Islet precursor cell (in vitro differentiated cells): ENCODE measurements around the gene GUCD1.
"Not testable (repeated sequence)": the region's sequence is repeated elsewhere in the genome, so short reads cannot be mapped to it uniquely, and the experiment has no call there.

ENCODE experiments used
- DNase-seq: peaks from one replicate; pipeline ENCODE4 v3.0.0-alpha.2; 2018

GUCD1 gene

GRCh38 chr22:24554313-24555164 lies at the start of gene GUCD1:
Gene GUCD1, minus strand, starts transcription at chr22:24555138. Its CDS starts 147 bp downstream, at chr22:24554991.
- DNase-seq: peak; percentile 59

DNA sequence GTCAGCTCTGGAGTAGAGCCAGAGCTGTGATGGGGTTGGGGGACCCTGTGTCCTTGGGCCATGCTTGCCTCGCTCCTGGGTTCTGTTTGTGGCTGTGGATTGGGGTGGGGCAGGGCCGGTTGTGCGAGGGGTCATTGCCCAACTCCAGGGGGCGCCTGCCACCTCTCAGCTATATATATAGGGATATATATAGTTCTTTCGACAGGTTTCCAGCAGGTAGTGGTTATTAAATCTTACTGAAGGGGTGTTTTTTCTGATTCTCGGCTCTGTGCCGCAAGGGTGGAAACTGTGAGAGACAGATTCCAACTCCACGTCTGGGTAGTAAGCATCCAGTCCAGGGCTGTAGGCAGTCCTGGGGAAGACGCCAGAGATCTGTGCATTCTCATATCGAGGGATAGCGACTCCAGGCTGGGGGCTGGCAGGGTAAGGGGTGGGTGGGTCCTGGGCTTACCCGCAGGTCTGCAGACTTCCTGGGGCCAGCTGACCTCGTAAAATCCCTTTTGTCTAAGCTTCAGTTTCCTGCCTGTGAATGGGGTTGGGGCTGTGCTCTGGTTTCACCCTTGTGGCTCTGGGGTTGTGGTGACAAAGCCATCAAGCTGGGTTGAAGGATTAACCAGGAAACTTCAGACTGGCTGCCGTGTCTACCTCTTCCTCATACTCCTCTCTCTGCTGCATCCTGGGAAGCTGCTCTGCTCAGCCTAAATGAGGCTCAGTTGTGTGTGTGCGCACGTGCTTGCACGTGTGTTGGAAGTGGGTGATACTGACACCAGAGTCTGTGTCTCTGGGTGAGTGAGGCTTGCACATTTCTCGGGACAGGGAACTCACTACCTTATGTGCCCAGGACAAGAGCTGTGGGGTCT lies 49.1 kb upstream of the GUCD1 start:
- DNase-seq: peak; percentile 92

DNA sequence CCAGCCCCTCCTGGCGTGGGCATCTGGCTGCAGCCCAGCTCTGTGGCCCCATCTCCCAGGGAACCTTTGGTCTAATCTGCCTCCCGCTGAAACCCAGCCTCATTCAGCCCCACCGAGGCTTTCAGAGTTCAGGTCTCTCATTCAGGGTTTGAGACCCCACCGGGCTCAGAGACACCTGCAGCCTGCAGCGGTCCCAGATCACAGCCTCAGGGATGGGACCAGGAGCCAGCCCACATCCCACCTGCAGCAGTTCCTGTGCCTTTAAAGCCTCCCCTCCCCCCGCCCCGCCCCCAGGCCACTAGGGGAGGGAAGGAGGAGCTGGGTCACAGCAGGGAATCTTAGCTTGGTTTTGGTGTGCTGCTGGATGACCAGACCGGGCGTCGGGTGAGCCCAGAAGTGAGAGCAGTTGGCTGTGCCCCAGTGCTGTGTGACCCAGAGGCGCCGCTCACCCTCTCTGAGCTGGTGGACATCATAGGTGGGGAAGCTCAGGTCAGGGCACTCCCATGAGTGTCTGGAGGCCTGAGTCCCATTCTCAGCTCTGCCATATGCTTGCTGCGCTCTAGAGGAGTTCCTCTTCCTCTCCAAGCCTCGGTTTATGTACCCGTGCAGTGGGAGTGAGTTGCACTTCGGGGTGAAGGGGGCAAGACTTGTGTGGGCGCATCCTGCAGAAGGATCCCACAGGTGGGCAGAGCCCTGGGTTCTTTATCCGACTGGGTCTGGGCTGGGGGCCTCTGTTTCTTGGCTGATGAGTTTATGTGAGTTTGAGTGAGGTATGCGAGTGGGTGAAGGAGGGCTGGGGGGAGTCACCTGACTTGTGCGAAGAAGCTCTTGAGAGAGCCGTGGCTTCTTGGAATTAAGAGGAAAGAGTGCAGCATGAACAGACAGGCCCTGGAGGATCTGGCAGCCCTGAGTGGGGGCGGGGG lies 48.2 kb upstream of the GUCD1 start, which contains the start of gene GGT1:
TSS of gene GGT1 (plus strand) at position 347 of the 923 bp plus-strand sequence. CDS start 7,889 bp downstream, outside the sequence.
- DNase-seq: peak; percentile 83

GRCh38 chr22:24602105-24602749 lies 47.3 kb upstream of the GUCD1 start:
- DNase-seq: peak; percentile 42

DNA sequence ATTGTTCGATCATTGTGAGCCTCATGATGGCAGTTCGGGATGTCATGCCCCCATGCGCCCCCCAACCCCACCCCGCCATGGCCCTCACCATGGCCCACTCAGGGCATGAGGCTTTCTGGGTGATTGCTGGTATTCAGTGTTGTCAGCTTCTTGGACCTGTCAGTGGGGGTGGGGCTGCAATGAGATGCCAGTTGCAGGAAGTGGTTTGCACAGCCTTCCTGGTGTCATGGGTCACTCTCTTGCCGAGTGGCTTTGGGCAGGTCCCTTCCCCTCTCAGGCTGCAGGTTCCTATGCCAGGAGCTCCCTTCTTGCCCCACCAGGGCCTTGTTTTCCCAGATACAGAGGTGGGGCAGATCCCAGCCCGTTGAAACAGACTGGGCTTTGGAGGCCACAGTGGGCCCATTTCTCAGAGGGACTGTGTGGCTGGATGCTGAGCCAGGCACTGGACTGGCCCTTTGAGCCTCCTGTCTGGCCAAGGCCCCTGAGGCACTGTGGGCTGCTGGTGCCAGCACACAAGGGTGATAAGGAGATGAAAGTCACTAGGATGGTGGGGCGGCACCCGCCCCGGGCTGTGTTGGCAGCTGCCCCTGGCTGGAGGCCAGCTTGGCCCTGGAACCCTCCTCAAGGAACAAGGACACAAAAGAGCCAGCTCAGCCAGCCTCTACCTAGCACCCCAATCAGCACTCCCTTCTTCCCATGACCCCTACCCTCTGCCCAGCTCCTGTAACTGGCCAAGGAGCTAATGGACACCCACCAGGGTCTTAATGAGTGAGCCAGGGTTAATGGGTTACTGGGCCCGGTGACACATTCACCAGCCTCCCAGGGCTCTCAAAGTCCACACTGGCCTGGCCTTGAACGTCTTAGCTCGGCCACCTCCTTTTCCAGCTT lies 46.5 kb upstream of the GUCD1 start:
- DNase-seq: peak; percentile 55

GRCh38 chr22:24599958-24600715 lies 45.2 kb upstream of the GUCD1 start:
- DNase-seq: peak; percentile 54

- no peak for DNase-seq
Observed at GRCh38 chr22:24599514-24599913, 44.6 kb upstream of the GUCD1 start.

- peak; percentile 22 for DNase-seq
Observed at GRCh38 chr22:24597076-24597475, 42.1 kb upstream of the GUCD1 start.

- peak; percentile 35 for DNase-seq
Observed at GRCh38 chr22:24595863-24596262, 40.9 kb upstream of the GUCD1 start.

DNA sequence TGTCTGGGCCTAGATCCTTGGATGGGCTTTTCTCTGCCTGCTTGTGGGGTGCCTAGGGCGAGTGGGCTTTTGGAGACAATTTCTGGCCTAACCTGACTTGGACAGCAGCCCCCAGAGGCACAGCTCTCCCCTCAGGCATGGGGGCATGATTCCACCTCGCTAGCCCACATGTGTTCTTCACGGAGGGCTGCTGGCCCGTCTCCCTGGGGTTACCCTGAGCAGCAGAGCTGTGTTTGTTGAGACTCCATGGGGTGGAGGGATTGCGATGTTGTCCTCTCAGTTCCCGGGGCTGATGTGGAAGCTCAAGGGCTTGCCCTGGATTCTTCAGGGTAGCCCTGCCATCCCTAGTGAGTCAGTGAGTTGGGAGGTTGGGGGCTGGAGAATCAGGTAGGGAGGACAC lies 40.3 kb upstream of the GUCD1 start:
- DNase-seq: no peak

DNA sequence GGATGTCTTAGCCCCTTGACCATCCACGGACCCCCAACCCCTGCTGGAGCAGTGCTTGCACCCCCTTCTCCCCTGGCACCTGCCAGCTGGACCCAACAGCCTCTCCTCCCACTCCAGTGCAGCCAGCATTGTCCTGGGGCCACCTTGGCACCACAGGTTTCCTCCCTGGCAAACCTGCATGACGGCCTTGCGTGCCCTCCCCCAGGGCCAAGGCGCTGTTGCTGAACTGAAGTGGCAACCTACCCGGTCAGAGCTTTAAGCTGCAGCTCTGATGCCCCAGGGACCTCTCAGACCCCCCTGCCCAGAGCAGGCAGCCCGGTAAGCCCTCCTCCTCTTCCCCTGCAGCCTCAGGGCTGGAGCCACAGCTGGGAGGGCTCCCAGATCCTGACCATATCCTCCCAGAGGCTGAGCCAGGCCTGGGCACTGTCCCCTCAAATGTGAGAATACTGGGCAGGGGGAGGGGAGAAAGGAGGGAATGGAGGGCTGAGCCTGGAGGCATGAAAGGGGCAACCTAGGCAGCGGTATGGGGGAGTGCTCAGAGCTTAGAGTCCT lies 39.7 kb upstream of the GUCD1 start:
- DNase-seq: no peak

- peak; percentile 58 for DNase-seq
Observed at GRCh38 chr22:24593836-24594568, 39.1 kb upstream of the GUCD1 start.

GRCh38 chr22:24593559-24593835 lies 38.6 kb upstream of the GUCD1 start:
- DNase-seq: not testable (repeated sequence)

GRCh38 chr22:24592851-24593558 lies 38.1 kb upstream of the GUCD1 start, which contains the start of gene LRRC75B:
Gene LRRC75B, minus strand, starts transcription at chr22:24593073. Its CDS starts 34 bp downstream, at chr22:24593039.
- DNase-seq: peak; percentile 97

GRCh38 chr22:24592058-24592850 lies 37.3 kb upstream of the GUCD1 start:
- peak; percentile 48 for DNase-seq

DNA sequence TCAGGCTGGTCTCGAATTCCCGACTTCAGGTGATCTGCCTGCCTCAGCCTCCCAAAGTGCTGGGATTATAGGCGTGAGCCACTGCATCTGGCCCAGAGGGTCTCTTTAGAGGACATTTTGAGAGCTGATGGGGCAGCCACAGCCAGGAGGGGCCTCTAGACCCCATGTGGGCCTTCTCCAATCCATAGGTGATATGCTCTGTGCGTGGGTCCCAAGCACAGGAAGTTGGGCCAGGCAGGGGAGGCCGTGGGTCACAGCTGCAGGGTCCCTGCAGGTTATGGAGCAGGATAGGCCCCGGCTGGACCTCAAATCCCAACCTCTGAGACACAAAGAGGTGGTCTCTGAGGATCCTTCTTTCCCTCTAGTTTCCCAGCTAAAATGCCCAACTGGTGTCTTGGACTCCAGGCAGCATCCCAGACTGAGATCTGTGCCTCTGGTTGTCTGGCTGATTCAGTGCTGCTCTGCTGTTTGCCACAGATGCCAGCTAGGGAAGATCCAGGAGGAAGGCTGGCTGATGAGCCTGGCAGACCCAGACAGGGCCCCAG lies 36.4 kb upstream of the GUCD1 start:
- DNase-seq: no peak

DNA sequence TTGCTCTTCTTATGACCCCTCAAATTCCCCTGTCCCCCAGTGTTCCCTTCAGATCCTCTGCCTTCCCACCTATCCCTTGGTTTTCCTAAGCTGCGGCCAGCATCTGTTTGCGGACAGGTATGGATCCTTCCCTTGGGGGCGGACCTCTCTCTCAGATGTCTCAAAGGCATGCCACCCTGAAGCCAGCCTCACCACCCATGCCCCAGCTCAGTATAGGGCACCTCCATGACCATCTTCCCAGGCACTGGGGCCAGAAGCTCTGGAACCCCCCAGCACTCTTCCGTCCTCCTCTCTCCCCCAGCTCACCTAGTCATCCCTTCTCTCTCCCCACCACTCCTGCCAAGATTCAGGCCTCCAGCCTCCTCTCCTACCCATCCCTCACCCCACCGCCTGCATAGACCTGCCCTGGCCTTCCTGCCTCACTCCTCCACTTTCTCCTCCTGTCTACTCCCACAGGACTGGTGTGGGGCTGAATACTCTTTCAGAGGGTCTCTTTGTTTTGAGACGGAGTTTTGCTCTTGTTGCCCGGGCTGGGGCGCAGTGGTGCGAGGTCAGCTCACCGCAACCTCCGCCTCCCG lies 35.7 kb upstream of the GUCD1 start:
- no peak for DNase-seq
